ENCODE results near the gene JAM2.
"Not testable (repeated sequence)": the region's sequence is repeated elsewhere in the genome, so short reads cannot be mapped to it uniquely, and the experiment has no call there.

JAM2 gene

GRCh38 chr21:25682382-25682781 lies 43.3 kb downstream of the JAM2 start:
- TF ChIP-seq CTCF (IDR thresholded peaks at IDR 0.05; ENCODE audit: borderline replicate concordance, control extremely low read depth, extremely low read depth, insufficient read depth, missing control alignments) = no peak
- no peak for DNase-seq (ENCODE audit: low spot score)
- in situ Hi-C loops (cut with MboI; ENCODE audit: low sequenced_read_pairs, unreplicated experiment) = no loop called here

GRCh38 chr21:25687787-25688186 lies 48.7 kb downstream of the JAM2 start:
- in situ Hi-C loops (cut with MboI; ENCODE audit: low sequenced_read_pairs, unreplicated experiment) = no loop called here
- TF ChIP-seq CTCF (IDR thresholded peaks at IDR 0.05; ENCODE audit: borderline replicate concordance, control extremely low read depth, extremely low read depth, insufficient read depth, missing control alignments) = no peak
- DNase-seq (ENCODE audit: low spot score) = no peak

GRCh38 chr21:25688275-25689155 lies 49.5 kb downstream of the JAM2 start:
- no peak for DNase-seq (ENCODE audit: low spot score)
- in situ Hi-C loops (cut with MboI; ENCODE audit: low sequenced_read_pairs, unreplicated experiment) = no loop called here
- no peak for TF ChIP-seq CTCF (IDR thresholded peaks at IDR 0.05; ENCODE audit: borderline replicate concordance, control extremely low read depth, extremely low read depth, insufficient read depth, missing control alignments)

GRCh38 chr21:25689226-25689625 lies 50.2 kb downstream of the JAM2 start:
- no peak for DNase-seq (ENCODE audit: low spot score)
- no peak for TF ChIP-seq CTCF (IDR thresholded peaks at IDR 0.05; ENCODE audit: borderline replicate concordance, control extremely low read depth, extremely low read depth, insufficient read depth, missing control alignments)
- in situ Hi-C loops (cut with MboI; ENCODE audit: low sequenced_read_pairs, unreplicated experiment) = no loop called here

GRCh38 chr21:25691976-25692375 lies 52.9 kb downstream of the JAM2 start:
- DNase-seq (ENCODE audit: low spot score) = no peak
- no peak for TF ChIP-seq CTCF (IDR thresholded peaks at IDR 0.05; ENCODE audit: borderline replicate concordance, control extremely low read depth, extremely low read depth, insufficient read depth, missing control alignments)
- in situ Hi-C loops (cut with MboI; ENCODE audit: low sequenced_read_pairs, unreplicated experiment) = no loop called here

- DNase-seq (ENCODE audit: low spot score); in situ Hi-C loops (cut with MboI; ENCODE audit: low sequenced_read_pairs, unreplicated experiment): not testable (repeated sequence)
Measured at GRCh38 chr21:25695461-25695860, 56.4 kb downstream of the JAM2 start.

GRCh38 chr21:25700741-25701140 lies 61.7 kb downstream of the JAM2 start:
- no peak for TF ChIP-seq CTCF (IDR thresholded peaks at IDR 0.05; ENCODE audit: borderline replicate concordance, control extremely low read depth, extremely low read depth, insufficient read depth, missing control alignments)
- DNase-seq (ENCODE audit: low spot score) = no peak
- in situ Hi-C loops (cut with MboI; ENCODE audit: low sequenced_read_pairs, unreplicated experiment) = no loop called here
